Sigmoid colon (tissue), 4 donors: ENCODE results near the gene FRAS1.

Experiments
- CTCF ChIP-seq, 4 experiments: fragments of 450-650 bp in 3 of 4; fragments of 200-600 bp in 1 of 4; IDR thresholded peaks; one replicate each; pipeline ENCODE4 v1.5.1; 2016 to 2019; ENCODE audit warnings: antibody characterized with exemption in 4 of 4, mild to moderate bottlenecking in 3 of 4, moderate library complexity in 2 of 4
- EP300 ChIP-seq, 4 donors: sonication (generic); formaldehyde crosslinking; IDR thresholded peaks; one replicate each; pipeline ENCODE4 v1.6.1; 2017; ENCODE audit warnings: antibody characterized with exemption in 4 of 4
- POLR2A ChIP-seq, 2 donors: fragments of 450-650 bp; IDR thresholded peaks; one replicate each; pipeline ENCODE4 v1.6.1; 2016; ENCODE audit warnings: antibody characterized with exemption in 2 of 2, mild to moderate bottlenecking in 2 of 2, moderate library complexity in 2 of 2
- POLR2AphosphoS5 ChIP-seq, 4 donors: sonication (generic); formaldehyde crosslinking; IDR thresholded peaks; one replicate each; pipeline ENCODE4 v1.6.1; 2017; ENCODE audit warnings: antibody characterized with exemption in 4 of 4

GRCh38 chr4:78235800-78236199 is 178.7 kb downstream of the FRAS1 start:
- no peak for TF ChIP-seq POLR2AphosphoS5 (IDR thresholded peaks at IDR 0.05)
- TF ChIP-seq POLR2A (IDR thresholded peaks at IDR 0.05): no peak
- no peak for TF ChIP-seq CTCF (IDR thresholded peaks at IDR 0.05)
- no peak for TF ChIP-seq EP300 (IDR thresholded peaks at IDR 0.05)
